HK-2 (cell line): ENCODE measurements around the gene TSPAN15.

ENCODE experiments used
- DNase-seq: peaks from one replicate; pipeline ENCODE4 v3.0.0-alpha.2; 2018; ENCODE audit not compliant: unreplicated experiment

Gene TSPAN15

DNA sequence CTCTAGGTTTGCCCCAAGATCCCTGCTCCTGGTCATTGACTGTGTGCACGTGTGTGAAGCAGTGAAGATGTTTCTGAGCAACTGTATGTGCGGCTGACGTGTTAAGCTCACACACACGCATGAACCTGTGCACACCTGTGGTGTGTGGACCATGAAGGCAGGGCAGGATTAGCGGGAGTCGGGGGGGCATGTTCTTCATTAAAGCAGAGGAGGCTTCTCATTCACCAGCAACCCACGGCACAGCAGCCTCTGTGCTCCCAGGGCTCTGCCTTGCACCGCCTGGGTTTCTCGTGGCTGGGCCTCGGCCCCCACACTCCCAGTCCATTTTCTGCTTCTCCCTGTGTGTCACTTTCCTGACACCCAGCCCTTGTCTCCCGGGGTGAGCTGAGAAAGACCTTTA is 33.7 kb upstream of the TSPAN15 start:
- no peak for DNase-seq

GRCh38 chr10:69418052-69418752 is 33.1 kb upstream of the TSPAN15 start:
- DNase-seq, result no peak

DNA sequence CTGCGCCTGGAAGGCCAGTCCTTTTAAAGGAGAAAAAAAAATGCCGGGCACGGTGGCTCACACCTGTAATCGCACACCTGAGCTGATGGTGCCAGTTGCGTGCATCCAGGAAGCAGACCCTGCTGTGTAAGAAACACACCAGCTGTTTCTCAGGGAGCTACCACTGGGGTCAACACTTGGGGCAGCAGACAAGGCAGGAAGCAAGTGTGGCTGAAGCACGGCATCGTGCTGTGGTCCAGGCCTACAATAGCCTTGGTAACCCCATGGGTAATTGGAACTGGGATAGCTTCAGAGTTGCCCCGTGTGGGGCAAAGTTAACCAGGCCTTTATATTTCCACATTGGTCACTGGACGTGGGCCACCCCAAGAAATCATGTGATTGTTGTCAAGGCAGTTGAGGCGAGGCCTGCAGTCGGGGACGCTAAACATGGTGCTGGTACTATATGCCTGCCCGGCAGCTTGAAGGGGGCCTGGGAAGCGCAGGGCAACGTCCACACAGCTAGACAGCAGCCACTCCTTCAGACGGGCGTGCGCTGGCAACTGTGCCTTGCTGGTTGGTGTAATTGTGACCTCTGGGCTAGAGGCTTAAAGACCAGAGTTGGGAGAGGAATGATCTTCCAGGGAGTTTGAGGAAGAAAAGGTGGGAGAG is 32.0 kb upstream of the TSPAN15 start:
- DNase-seq, result no peak

DNA sequence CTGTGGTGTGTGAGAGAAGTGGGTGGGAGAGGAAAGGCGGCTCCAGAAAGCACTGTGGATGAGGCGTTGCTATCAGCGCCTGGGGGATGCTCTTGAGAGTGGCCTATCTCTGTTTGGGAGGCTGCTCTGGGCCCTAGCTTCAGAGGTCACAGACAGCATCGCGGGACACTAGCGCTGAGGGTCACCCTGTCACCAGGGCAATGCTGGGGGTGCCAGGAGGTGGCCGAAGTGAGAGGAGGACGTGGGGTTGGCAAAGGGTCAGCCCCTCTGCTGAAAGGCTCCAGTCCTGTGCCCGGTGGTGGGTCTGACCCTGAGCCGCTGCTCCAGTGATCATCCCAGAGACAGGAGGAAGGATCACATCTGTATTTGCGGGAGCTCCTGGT is 31.5 kb upstream of the TSPAN15 start:
- no peak for DNase-seq

- DNase-seq, result no peak
Measured at GRCh38 chr10:69421611-69422308, 29.5 kb upstream of the TSPAN15 start.

DNA sequence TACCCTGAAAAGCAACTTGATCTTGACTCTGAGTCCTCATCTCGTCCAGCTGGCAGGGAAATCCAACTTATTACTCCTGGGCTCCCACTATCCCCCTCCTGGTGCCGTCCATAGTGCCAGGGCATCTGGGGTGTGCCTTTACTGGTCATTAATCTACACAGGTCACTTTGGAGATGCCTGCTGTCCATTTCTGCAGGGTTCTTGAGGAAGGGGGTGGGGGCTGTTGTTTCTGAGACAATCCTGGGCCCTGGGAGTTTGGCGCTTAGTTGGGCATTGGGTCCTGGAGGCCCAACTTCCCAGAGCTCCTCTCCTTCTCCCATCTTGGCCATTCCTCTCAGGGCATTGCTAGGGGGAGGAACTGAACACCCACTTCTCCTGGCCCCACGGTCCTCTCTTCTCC is 28.6 kb upstream of the TSPAN15 start:
- DNase-seq, result no peak

GRCh38 chr10:69425041-69425440 is 26.2 kb upstream of the TSPAN15 start:
- DNase-seq, result no peak

DNA sequence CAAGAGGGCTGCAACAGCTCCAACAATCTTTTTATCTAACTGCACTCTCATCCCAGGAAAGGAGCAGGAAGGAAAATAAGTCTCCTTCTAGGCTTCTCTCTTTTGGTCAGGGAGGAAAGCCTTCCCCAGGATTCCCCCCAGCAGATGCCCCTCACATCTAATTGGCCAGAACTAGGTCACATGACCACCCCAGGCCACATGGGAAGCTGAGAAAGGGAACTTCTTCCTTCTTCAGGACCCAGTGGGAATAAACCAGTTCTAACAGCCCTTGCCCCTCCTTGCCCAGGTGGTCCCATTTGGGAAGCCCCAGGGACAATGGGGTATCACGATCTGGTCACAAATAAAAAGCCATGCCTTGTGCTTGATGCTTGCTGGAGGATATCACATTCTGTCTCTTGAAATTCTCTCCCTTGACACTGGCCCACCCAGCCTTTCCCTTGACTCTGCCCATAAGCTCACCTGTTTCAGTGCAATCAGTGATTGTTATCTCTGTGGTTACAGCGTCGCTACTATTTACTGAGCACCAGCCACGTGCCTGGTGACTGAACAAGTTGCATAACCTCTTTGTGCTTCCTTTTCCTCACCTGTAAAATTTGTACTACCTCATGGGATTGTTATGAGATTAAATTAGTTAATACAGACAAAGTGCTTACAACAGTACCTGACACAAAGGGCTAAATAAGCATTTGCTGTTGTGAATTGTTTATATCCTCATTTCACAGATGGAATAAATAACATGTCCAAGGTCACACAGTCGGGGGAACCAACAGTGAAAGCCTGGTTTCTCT is 25.6 kb upstream of the TSPAN15 start:
- DNase-seq, result no peak

DNA sequence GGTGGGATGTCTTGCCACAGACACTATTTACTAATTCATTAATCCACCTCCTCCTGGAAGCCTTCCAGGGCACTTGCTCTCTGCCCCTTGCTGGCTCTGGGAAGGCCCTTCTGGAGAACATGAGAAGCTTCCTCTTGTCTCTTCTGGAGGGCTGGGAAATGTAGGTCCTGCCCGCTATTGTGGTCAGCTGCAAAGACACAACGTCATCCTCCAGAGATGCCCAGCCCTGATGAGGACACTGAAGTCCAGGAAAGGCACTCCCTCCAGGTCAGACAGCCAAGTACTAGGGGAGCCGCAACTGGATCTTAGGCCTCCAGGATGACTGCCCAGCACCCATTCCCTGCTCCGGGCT is 24.9 kb upstream of the TSPAN15 start:
- no peak for DNase-seq

- DNase-seq, result no peak
Measured at GRCh38 chr10:69428165-69428564, 23.1 kb upstream of the TSPAN15 start.

DNA sequence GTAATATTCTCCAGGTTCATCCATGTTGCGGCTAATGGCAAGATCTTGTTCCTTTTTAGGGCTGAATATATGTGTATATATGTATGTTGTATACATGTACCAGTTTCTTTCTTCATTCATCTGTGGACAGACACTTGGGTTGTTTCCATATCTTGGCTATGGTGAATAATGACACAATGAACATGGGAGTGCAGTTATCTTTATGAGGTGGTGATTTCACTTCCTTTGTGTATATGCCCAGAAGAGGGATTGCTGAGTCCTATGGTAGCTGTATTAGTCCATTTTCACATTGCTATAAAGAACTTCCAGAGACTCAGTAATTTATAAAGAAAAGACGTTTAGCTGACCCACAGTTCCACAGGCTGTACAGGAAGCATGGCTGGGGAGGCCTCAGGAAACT is 17.1 kb upstream of the TSPAN15 start:
- DNase-seq, result no peak

DNA sequence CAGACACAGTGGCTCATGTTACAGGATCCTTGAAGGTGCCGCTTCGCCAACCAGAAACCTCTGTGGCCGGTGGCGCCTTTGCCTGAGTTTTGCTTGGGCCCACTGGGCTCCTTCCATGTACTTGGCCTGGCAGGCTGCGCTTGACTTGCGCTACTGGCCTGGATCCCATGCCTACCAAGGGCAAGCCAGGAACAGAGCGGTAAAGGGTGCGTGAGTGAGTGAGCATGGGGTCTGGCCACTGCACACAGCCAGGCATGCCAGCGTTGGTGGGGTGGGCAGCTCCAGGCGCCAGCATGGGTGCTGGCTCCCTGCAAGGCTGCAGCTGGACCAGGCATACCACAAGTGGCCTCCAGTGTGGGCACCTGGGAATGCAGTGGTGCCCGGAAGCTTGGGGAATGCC is 16.3 kb upstream of the TSPAN15 start:
- no peak for DNase-seq

DNA sequence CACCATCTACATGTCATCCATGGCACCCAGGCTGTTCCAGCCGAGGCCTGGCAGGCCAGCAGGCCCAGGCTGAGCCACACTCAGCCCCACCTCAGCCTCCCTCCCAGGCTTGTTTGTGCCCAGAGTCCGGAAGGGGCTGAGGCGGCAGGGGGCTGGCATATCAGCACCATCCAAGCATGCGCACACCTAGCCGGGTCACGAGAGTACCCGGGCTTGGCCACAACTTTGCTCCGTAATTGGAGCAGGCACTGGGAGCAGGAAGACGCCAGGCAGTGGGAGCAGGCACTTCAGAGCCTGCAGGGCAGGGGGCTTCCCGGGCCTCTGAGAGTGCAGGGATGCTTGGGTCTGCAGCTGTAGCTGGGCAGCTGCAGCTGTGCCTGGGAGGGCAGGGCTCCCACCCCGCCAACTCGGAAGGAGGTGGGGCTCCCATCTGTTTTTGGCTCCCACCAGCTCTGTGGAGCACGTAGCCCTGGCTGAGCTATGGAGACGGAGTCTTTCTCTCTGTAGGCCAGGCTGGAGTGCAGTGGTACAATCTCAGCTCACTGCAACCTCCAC is 15.2 kb upstream of the TSPAN15 start:
- no peak for DNase-seq

DNA sequence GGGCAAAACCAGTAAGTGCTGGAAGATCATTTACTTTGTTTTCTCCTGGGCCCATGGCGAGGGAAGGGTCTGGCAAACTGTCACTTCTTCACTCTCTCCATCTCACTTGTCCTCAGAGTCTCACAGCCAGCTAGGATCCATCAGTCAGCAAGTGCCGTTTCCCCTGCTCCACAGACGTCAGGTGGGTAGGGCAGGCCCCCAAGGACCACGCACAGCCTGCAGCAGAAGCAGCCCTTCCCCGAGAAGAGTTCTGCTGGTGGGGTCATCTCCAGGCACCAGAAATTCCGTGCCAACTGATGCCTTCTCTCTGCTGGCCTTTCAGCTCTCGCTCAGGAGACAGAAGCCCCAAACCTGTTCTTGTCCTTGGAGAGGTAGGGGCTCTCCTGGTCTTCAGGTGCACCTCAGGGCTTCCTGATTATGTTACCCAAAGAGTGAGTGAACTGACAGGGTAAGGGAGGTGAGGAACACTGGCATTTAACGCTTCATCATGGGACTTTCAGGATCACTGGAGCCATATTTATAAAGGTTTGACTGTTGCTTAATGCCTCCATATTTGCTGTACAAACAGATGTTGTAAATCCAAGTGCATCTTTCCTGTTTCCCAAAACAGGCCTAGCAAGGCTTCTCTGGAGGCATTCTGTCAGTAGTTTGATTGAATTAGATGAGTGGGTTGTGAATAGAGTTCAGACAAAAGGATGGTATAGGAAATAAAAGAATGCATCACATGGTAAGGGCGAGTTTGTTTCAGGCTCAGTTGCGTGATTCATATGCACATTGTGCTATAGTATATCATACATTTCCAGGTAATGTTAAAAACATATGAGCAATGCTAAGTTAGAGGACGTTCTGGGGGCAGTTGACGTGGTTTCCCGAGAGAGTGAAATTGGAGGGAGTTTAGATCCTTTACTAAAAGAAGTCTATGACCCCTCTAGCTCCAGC is 13.7 kb upstream of the TSPAN15 start:
- no peak for DNase-seq

DNA sequence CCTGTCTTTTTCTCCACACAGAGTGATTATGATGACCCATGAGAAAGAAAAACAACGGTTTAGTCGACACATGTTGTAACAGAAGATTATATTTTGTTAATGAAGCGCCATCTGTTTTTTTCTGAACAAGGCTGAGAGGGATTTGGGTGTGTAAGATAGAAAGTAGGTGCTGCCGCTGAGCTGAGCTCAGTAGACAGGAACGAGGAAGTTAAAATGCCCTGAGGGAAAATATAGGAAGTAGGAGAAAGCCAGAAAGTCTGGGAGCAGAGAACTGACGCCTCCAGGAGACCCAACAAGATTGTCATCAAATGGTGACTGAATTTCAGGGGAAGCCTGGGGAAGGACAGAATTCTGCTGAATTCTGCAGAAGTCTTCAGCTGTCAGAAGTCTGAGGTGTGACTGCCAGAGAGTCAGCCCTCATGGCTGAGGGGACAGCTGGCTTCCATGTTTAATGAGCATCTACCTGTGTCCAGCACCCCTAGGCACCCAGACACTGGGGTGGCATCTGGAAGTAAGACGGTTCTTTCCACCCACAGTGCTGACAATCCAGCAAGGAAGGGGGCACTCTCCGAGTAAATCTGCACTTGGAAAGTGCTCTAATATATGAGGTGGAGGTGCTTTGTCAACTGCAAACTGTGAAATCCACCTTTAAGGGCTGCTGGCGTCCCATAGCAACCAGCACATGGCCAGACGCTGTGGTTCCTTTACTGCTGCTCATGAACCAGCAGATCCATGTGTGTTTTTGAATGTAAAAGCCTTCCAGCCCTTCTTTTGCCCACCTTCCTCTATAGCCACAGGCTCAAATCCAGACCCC is 12.5 kb upstream of the TSPAN15 start:
- no peak for DNase-seq

DNA sequence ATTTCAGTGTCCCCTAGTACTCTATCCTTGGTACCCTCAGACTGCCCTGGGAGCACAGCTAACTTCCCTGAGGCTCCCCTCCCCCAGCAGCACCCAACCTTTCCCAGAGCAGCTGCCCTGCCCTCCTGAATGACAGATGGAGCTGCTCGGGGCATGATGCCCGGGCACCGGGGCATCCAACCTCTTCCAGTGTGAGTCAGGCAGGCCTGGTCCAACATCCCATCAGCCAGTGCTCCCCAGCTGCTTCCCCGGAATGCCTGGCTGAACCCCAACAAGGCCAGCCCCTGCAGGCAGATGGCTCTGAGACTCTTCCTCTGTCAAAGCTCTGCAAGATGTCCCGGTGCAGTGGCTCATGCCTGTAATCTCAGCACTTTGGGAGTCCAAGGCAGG is 11.9 kb upstream of the TSPAN15 start:
- DNase-seq, result no peak

- DNase-seq, result peak; percentile 67
Measured at GRCh38 chr10:69439813-69440506, 11.3 kb upstream of the TSPAN15 start.

GRCh38 chr10:69443354-69443753 is 7.9 kb upstream of the TSPAN15 start:
- DNase-seq, result no peak

DNA sequence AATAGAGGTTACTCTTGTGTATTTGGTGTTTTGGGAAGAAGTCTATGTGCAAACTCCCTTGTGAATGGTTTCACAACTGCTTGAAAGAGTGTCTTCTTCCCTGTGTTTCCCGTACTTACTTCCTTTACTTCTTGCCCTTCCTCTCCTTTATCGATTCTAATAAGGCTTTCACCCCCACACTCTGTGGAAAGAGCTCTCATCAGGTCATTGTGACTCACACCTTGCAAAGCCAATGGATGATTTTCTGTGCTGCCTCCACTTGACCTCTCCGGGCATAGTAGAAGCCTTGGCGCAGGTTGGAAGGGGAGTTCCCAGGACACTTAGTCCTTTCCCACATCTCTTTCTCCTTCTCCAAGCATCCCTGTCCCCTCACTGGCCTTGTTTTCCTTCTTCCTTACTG is 6.2 kb upstream of the TSPAN15 start:
- DNase-seq, result peak; percentile 62

GRCh38 chr10:69446229-69446628 is 5.0 kb upstream of the TSPAN15 start:
- no peak for DNase-seq
